C4-2B (cell line): ENCODE results near the gene EDN3.

Experiments used
- CTCF ChIP-seq: fragments of 450-650 bp; conservative IDR thresholded peaks from 2 replicates; pipeline ENCODE4 v1.5.1; 2017; ENCODE audit warnings: mild to moderate bottlenecking
- ZFX ChIP-seq: fragments of 450-650 bp; IDR thresholded peaks from 2 replicates; pipeline ENCODE4 v1.6.1; 2017

GRCh38 chr20:59331721-59332329, 31.4 kb downstream of the EDN3 start:
- TF ChIP-seq CTCF (no peak), ZFX (no peak)
